ENCODE measurements around the gene HERC4.
"Not testable (repeated sequence)": the region's sequence is repeated elsewhere in the genome, so short reads cannot be mapped to it uniquely, and the experiment has no call there.

The HERC4 gene

GRCh38 chr10:68047554-68048327, 27.3 kb downstream of the HERC4 start:
- no peak for DNase-seq (ENCODE audit: low read depth in 2 of 2)

GRCh38 chr10:68047122-68047521, 28.0 kb downstream of the HERC4 start:
- DNase-seq (ENCODE audit: low read depth in 2 of 2) = no peak

- no peak for DNase-seq (ENCODE audit: low read depth in 2 of 2)
Measured at GRCh38 chr10:68046642-68047041, 28.4 kb downstream of the HERC4 start.

GRCh38 chr10:68043030-68043429, 32.1 kb downstream of the HERC4 start:
- DNase-seq (ENCODE audit: low read depth in 2 of 2) = no peak

- DNase-seq (ENCODE audit: low read depth in 2 of 2) = no peak
Measured at GRCh38 chr10:68032113-68032512, 43.0 kb downstream of the HERC4 start.

GRCh38 chr10:68027429-68027828, 47.7 kb downstream of the HERC4 start:
- DNase-seq (ENCODE audit: low read depth in 2 of 2) = no peak

- no peak for DNase-seq (ENCODE audit: low read depth in 2 of 2)
Measured at GRCh38 chr10:68023292-68023691, 51.8 kb downstream of the HERC4 start.

GRCh38 chr10:68022324-68022723, 52.8 kb downstream of the HERC4 start:
- not testable (repeated sequence) for DNase-seq (ENCODE audit: low read depth in 2 of 2)

GRCh38 chr10:68016519-68016918, 58.6 kb downstream of the HERC4 start:
- not testable (repeated sequence) for DNase-seq (ENCODE audit: low read depth in 2 of 2)

GRCh38 chr10:68010426-68010940, 64.6 kb downstream of the HERC4 start:
- DNase-seq (ENCODE audit: low read depth in 2 of 2) = no peak

- no peak for DNase-seq (ENCODE audit: low read depth in 2 of 2)
Measured at GRCh38 chr10:68007356-68007755, 67.7 kb downstream of the HERC4 start.

GRCh38 chr10:68001539-68001938, 73.5 kb downstream of the HERC4 start:
- DNase-seq (ENCODE audit: low read depth in 2 of 2) = no peak

GRCh38 chr10:68001000-68001399, 74.1 kb downstream of the HERC4 start:
- DNase-seq (ENCODE audit: low read depth in 2 of 2) = no peak

- no peak for DNase-seq (ENCODE audit: low read depth in 2 of 2)
Measured at GRCh38 chr10:67990093-67990492, 85.0 kb downstream of the HERC4 start.

- DNase-seq (ENCODE audit: low read depth in 2 of 2) = no peak
Measured at GRCh38 chr10:67988606-67989005, 86.5 kb downstream of the HERC4 start.

- DNase-seq (ENCODE audit: low read depth in 2 of 2) = not testable (repeated sequence)
Measured at GRCh38 chr10:67982603-67983002, 92.5 kb downstream of the HERC4 start.

GRCh38 chr10:67978749-67979148, 96.3 kb downstream of the HERC4 start:
- DNase-seq (ENCODE audit: low read depth in 2 of 2) = no peak

GRCh38 chr10:67977251-67977650, 97.8 kb downstream of the HERC4 start:
- DNase-seq (ENCODE audit: low read depth in 2 of 2) = no peak

- DNase-seq (ENCODE audit: low read depth in 2 of 2) = no peak
Measured at GRCh38 chr10:67976292-67977245, 98.5 kb downstream of the HERC4 start.

- no peak for DNase-seq (ENCODE audit: low read depth in 2 of 2)
Measured at GRCh38 chr10:67975871-67976270, 99.2 kb downstream of the HERC4 start.

GRCh38 chr10:67971311-67971710, 103.8 kb downstream of the HERC4 start:
- no peak for DNase-seq (ENCODE audit: low read depth in 2 of 2)

- no peak for DNase-seq (ENCODE audit: low read depth in 2 of 2)
Measured at GRCh38 chr10:67969875-67970274, 105.2 kb downstream of the HERC4 start.

Data from activated CD8-positive, alpha-beta memory T cell treated with anti-CD3 and anti-CD28 coated beads for 4 hours (primary cell).